A673 (cell line): Measurements from ENCODE around the gene GRWD1. TPM values are rescaled to one million over a fixed set of nuclear protein-coding genes. Genes with fewer than 3 reads are reported as not detected.

Source experiments
- BruUV-seq: library from RNA; stranded (reverse); fragments of 400-500 nt; replicated peaks from 2 replicates; lab custom pipeline; 2021; lab: Mats Ljungman, UMichigan
- CTCF ChIA-PET: fragments of 300-600 bp; sonication (Branson Sonifier 250); formaldehyde crosslinking; loops from one replicate; lab custom pipeline; 2022; ENCODE audit warnings: antibody characterized with exemption; lab: Charles Lee
- POLR2A ChIA-PET: fragments of 300-600 bp; sonication (Branson Sonifier 250); formaldehyde crosslinking; loops from one replicate; lab custom pipeline; 2022; ENCODE audit warnings: antibody characterized with exemption; ENCODE audit not compliant: low non-redundant PET; lab: Charles Lee
- DNase-seq: peaks from one replicate; pipeline ENCODE4 v3.0.0-alpha.2; 2015; ENCODE audit warnings: low spot score
- H3K27ac ChIP-seq: fragments of 200-600 bp; sonication (generic); 2 replicates; pipeline ENCODE4 v1.5.1; 2016; ENCODE audit warnings: mixed run types, low read depth, mild to moderate bottlenecking, mixed read lengths, antibody characterized with exemption, low read length; ENCODE audit not compliant: poor library complexity, severe bottlenecking
- H3K27me3 ChIP-seq: fragments of 200-600 bp; sonication (generic); replicated peaks from 2 replicates; pipeline ENCODE4 v1.6.1; 2017; ENCODE audit warnings: mixed run types, low read depth, mild to moderate bottlenecking, mixed read lengths, antibody characterized with exemption, low read length; ENCODE audit not compliant: insufficient read depth, poor library complexity
- H3K36me3 ChIP-seq: fragments of 200-600 bp; sonication (generic); 2 replicates; pipeline ENCODE4 v1.6.1; 2016; ENCODE audit warnings: mixed run types, mild to moderate bottlenecking, mixed read lengths, antibody characterized with exemption, low read length; ENCODE audit not compliant: insufficient read depth, poor library complexity, severe bottlenecking
- H3K4me1 ChIP-seq: fragments of 200-600 bp; sonication (generic); 2 replicates; pipeline ENCODE4 v1.6.1; 2017; ENCODE audit warnings: mixed run types, mild to moderate bottlenecking, mixed read lengths, antibody characterized with exemption, low read length; ENCODE audit not compliant: insufficient read depth, poor library complexity, severe bottlenecking
- H3K4me3 ChIP-seq: fragments of 200-600 bp; sonication (generic); 2 replicates; pipeline ENCODE4 v1.5.1; 2016; ENCODE audit warnings: low read depth, mixed run types, mild to moderate bottlenecking, mixed read lengths, low read length; ENCODE audit not compliant: poor library complexity, severe bottlenecking
- H3K9me3 ChIP-seq: fragments of 200-600 bp; sonication (generic); 2 replicates; pipeline ENCODE4 v1.6.1; 2016; ENCODE audit warnings: mixed run types, low read depth, mild to moderate bottlenecking, mixed read lengths, antibody characterized with exemption, low read length; ENCODE audit not compliant: poor library complexity, severe bottlenecking
- CTCF ChIP-seq: fragments of 300-800, 200-600 bp; sonication (generic); conservative IDR thresholded peaks from 2 replicates; pipeline ENCODE4 v1.5.1; 2017; ENCODE audit warnings: low read depth, mild to moderate bottlenecking, antibody characterized with exemption, low read length, moderate library complexity, mixed read lengths
- EZH2 ChIP-seq: fragments of 200-600 bp; sonication (generic); IDR thresholded peaks from 2 replicates; pipeline ENCODE4 v1.6.1; 2017; ENCODE audit warnings: borderline replicate concordance, low read depth, mild to moderate bottlenecking, mixed read lengths, antibody characterized with exemption, low read length; ENCODE audit not compliant: poor library complexity, severe bottlenecking
- intact Hi-C: fragments of 100-400 bp; cut with micrococcal nuclease; formaldehyde crosslinking; loops from one replicate; pipeline ENCODE4 v1.10.0; 2022; ENCODE audit not compliant: unreplicated experiment
- total RNA-seq: library from RNA; stranded (reverse); gene quantifications from 2 replicates; pipeline ENCODE4 v1.2.3, GENCODE V29; 2021

Gene GRWD1
- total RNA-seq, 1 experiment from 2014 or later: 109 TPM

- no TSS peak for BruUV-seq
- peaks cover 23% of the 10 kb centered on the region for H3K36me3 ChIP-seq
- ChIA-PET CTCF (no interaction called here), POLR2A (interaction anchor here (0.6 kb wide), 1 partner anchor 166 kb away, joined by 6 read pairs; no protein-coding TSS in a partner anchor)
- DNase-seq: no peak
- TF ChIP-seq EZH2: no peak
- no peak for TF ChIP-seq CTCF
- intact Hi-C loops: no loop called here
- H3K9me3 ChIP-seq: no peaks in the 10 kb centered on the region
- peak overlapping the region; percentile 2 for H3K27ac ChIP-seq
- no peak overlapping the region for H3K4me3 ChIP-seq
- peaks cover 15% of the 10 kb centered on the region for H3K4me1 ChIP-seq
- no peaks in the 10 kb centered on the region for H3K27me3 ChIP-seq
Observed at GRCh38 chr19:48465215-48465614, 19.4 kb downstream of the GRWD1 start.

GRCh38 chr19:48466561-48467325, 21.0 kb downstream of the GRWD1 start:
- no peak for DNase-seq
- ChIA-PET CTCF (interaction anchor here (0.7 kb wide), 1 partner anchor 187 kb away, joined by 4 read pairs; no protein-coding TSS in a partner anchor), POLR2A (interaction anchor here (0.6 kb wide), 1 partner anchor 37 kb away, joined by 8 read pairs; no protein-coding TSS in a partner anchor)

GRCh38 chr19:48468772-48469288, 23.0 kb downstream of the GRWD1 start:
- ChIA-PET CTCF (no interaction called here), POLR2A (no interaction called here)
- H3K9me3 ChIP-seq: no peaks in the 10 kb centered on the region
- peaks cover 21% of the 10 kb centered on the region for H3K4me1 ChIP-seq
- DNase-seq: peak; percentile 100
- TF ChIP-seq CTCF: no peak
- TF ChIP-seq EZH2: no peak
- peaks cover 46% of the 10 kb centered on the region for H3K36me3 ChIP-seq
- peak overlapping the region; percentile 99 for H3K27ac ChIP-seq
- intact Hi-C loops: no loop called here
- H3K27me3 ChIP-seq: no peaks in the 10 kb centered on the region
- BruUV-seq: no TSS peak
- H3K4me3 ChIP-seq: peak overlapping the region; percentile 87

More at GRCh38 chr19:48466561-48467325, 21.0 kb downstream of the GRWD1 start:
- peaks cover 21% of the 10 kb centered on the region for H3K4me1 ChIP-seq
- H3K4me3 ChIP-seq: no peak overlapping the region
- no peak for TF ChIP-seq EZH2
- TF ChIP-seq CTCF: no peak
- H3K27ac ChIP-seq: peak overlapping the region; percentile 23
- intact Hi-C loops: no loop called here
- H3K36me3 ChIP-seq: peaks cover 36% of the 10 kb centered on the region
- BruUV-seq: no TSS peak
- no peaks in the 10 kb centered on the region for H3K9me3 ChIP-seq
- no peaks in the 10 kb centered on the region for H3K27me3 ChIP-seq
